NT2/D1 (cell line): ENCODE results near the gene ARPC5L.

Source experiments
- DNase-seq: peaks from one replicate; pipeline ENCODE4 v3.0.0-alpha.2; 2011; ENCODE audit warnings: low read depth, low spot score
- H3K27me3 ChIP-seq: 2 replicates; pipeline ENCODE4 v1.6.0; 2011; ENCODE audit warnings: mild to moderate bottlenecking; ENCODE audit not compliant: insufficient read length, insufficient read depth
- H3K36me3 ChIP-seq: 2 replicates; pipeline ENCODE4 v1.6.1; 2011; ENCODE audit warnings: mild to moderate bottlenecking, low read length, mixed read lengths; ENCODE audit not compliant: insufficient read depth, insufficient read length
- H3K4me1 ChIP-seq: 2 replicates; pipeline ENCODE4 v1.5.1; 2011; ENCODE audit not compliant: insufficient read depth, insufficient read length
- H3K4me3 ChIP-seq: 2 replicates; pipeline ENCODE4 v1.5.1; 2011; ENCODE audit warnings: low read depth; ENCODE audit not compliant: insufficient read length
- H3K9ac ChIP-seq: 2 replicates; pipeline ENCODE4 v1.6.0; 2011; ENCODE audit warnings: low read depth; ENCODE audit not compliant: insufficient read length
- H3K9me3 ChIP-seq: 2 replicates; pipeline ENCODE4 v1.5.1; 2011; ENCODE audit warnings: mild to moderate bottlenecking, low read length; ENCODE audit not compliant: insufficient read depth
- SUZ12 ChIP-seq: IDR thresholded peaks from 2 replicates; pipeline ENCODE4 v1.6.1; 2011; ENCODE audit not compliant: insufficient read length, insufficient read depth; ENCODE audit errors: extremely low read depth
- YY1 ChIP-seq: IDR thresholded peaks from 2 replicates; pipeline ENCODE4 v1.6.1; 2011; ENCODE audit not compliant: insufficient read length, insufficient read depth
- ZNF274 ChIP-seq: IDR thresholded peaks from 2 replicates; pipeline ENCODE4 v1.6.1; 2011; ENCODE audit warnings: mild to moderate bottlenecking, low read depth, low read length

The ARPC5L gene

DNA sequence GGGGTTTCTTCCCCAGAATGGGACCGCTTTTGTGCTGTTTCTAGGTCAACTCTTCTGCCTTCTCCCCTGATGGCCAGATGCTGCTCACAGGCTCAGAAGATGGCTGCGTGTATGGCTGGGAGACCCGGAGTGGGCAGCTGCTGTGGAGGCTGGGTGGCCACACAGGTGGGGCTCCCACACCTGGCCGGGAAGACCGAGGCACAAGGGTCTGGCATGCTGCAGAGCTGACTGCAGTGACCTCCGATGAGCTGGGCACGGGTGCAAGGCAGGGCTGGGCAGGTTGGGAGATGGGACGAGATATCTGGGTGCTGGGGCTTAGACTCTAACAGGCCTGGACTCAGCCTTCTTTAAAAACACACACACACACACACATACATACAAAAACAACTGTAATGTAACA lies 7.8 kb upstream of the ARPC5L start:
- no peaks in the 10 kb centered on the region for H3K9me3 ChIP-seq
- no peak for DNase-seq

DNA sequence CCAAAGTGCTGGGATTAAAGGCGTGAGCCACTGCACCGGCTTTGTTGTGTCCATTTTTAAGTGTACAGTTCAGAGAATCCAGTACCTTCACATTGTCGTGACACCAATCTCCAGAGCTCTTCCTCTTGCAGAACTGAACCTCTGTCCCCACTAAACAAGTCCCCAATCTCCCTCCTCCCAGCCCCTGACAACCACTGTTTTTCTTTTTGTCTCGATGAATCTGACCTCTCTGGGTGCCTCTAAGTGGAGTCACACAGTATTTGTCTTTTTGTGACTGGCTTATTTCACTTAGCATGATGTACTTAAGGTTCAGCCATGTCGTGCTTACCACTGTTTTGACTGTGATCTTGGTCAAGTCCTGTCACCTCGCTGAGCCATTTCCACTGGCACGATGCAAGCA lies 7.1 kb upstream of the ARPC5L start:
- H3K36me3 ChIP-seq: peaks cover 45% of the 10 kb centered on the region
- no peak overlapping the region for H3K9ac ChIP-seq
- DNase-seq: no peak
- no peaks in the 10 kb centered on the region for H3K27me3 ChIP-seq
- H3K9me3 ChIP-seq: no peaks in the 10 kb centered on the region
- TF ChIP-seq ZNF274: no peak
- no peak for TF ChIP-seq SUZ12
- no peak for TF ChIP-seq YY1
- H3K4me3 ChIP-seq: no peak overlapping the region
- peaks cover 31% of the 10 kb centered on the region for H3K4me1 ChIP-seq

More for the DNA sequence above, 7.8 kb upstream of the ARPC5L start:
- Histone ChIP-seq H3K4me1 (peaks cover 30% of the 10 kb centered on the region), H3K4me3 (no peak overlapping the region), H3K9ac (peak overlapping the region; percentile 12), H3K27me3 (no peaks in the 10 kb centered on the region), H3K36me3 (peaks cover 38% of the 10 kb centered on the region)
- TF ChIP-seq YY1 (no peak), SUZ12 (no peak), ZNF274 (no peak)

DNA sequence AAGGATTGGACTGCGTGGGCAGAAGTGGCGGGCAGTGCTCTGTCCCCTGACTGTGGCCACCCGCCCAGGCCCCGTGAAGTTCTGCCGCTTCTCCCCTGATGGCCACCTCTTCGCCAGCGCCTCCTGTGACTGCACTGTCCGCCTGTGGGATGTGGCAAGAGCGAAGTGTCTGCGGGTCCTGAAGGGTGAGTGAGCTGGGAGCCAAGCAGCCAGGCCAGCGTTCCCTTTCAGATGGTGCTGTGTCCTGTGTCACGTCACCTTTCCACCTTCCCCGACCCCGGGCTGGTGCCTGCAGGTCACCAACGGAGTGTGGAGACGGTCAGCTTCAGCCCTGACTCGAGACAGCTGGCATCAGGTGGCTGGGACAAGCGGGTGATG lies 6.4 kb upstream of the ARPC5L start:
- H3K36me3 ChIP-seq: peaks cover 52% of the 10 kb centered on the region
- H3K4me3 ChIP-seq: no peak overlapping the region
- no peak for DNase-seq
- no peaks in the 10 kb centered on the region for H3K9me3 ChIP-seq
- TF ChIP-seq YY1: no peak
- no peak for TF ChIP-seq ZNF274
- no peak for TF ChIP-seq SUZ12
- no peak overlapping the region for H3K9ac ChIP-seq
- no peaks in the 10 kb centered on the region for H3K27me3 ChIP-seq
- peaks cover 34% of the 10 kb centered on the region for H3K4me1 ChIP-seq

DNA sequence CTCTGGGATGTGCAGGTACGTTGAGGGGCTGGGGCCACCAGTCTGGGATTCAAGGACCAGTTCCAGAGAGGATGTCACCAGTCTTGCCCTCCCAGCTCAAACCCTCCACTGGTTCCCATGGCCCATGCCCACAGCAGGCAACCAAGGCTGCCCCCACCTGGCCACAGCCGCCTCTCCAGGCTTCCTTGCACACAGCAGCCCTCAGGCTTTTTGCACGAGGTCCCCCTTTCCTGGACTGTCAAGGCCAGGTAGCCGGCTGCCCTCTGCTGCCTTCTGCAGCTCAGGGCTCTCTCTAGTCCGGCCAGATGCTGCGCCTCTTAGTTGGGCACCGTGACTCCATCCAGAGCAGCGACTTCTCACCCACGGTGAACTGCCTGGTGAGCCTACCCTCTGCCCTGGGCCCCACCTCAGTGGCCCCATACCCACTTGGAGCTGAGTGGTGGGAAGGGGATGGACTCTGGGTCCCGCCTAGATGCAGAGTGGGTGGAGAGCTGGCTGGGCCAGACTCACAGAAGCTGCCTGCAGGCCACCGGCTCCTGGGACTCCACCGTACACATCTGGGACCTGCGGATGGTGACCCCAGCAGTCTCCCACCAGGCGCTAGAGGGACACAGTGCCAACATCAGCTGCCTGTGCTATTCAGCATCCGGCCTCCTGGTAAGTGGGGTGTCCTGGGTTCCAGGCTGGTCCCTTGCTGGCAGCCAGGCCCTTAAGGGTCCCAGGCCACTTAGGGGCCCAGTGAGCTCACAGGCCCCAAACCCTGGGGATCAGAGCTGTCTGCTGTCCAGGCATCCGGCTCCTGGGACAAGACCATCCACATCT lies 5.8 kb upstream of the ARPC5L start:
- Histone ChIP-seq H3K4me3 (no peak overlapping the region), H3K9ac (peak overlapping the region; percentile 33), H3K9me3 (no peaks in the 10 kb centered on the region), H3K27me3 (no peaks in the 10 kb centered on the region), H3K4me1 (peaks cover 35% of the 10 kb centered on the region), H3K36me3 (peaks cover 58% of the 10 kb centered on the region)
- TF ChIP-seq YY1 (no peak), ZNF274 (no peak), SUZ12 (no peak)
- no peak for DNase-seq

DNA sequence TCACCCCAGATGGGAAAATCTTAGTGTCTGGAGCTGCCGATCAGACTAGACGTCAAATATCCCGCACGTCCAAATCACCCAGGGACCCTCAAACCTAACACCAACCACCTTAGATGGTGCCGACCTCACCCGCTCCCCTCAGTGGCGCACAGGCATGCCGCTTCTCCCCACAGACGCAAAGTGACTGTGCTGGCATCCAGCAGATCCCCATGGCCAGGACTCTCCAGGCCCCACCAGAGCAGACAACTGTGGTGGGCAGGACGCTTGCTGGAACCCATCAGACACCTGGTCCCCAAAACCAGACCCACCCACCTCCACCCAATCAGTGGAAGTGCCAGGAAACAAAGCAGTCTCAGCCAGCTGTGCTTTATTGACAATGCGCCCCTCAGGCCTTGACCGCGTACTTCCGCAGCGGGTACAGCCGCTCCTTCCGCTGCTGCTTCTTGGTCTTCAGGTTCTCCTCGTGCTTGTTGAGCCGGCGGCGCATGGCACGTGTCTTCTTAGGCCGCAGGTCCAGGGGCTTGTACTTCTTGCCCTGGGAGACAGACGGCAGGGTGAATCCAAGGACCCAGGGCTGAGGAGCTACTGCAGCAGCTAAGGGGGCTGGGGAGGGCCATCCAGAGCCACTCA lies 4.3 kb upstream of the ARPC5L start:
- peaks cover 27% of the 10 kb centered on the region for H3K4me1 ChIP-seq
- no peak for DNase-seq
- H3K27me3 ChIP-seq: no peaks in the 10 kb centered on the region
- no peak overlapping the region for H3K4me3 ChIP-seq
- TF ChIP-seq YY1: no peak
- no peak for TF ChIP-seq SUZ12
- TF ChIP-seq ZNF274: no peak
- H3K9me3 ChIP-seq: no peaks in the 10 kb centered on the region
- peak overlapping the region; percentile 52 for H3K9ac ChIP-seq
- H3K36me3 ChIP-seq: peaks cover 63% of the 10 kb centered on the region

DNA sequence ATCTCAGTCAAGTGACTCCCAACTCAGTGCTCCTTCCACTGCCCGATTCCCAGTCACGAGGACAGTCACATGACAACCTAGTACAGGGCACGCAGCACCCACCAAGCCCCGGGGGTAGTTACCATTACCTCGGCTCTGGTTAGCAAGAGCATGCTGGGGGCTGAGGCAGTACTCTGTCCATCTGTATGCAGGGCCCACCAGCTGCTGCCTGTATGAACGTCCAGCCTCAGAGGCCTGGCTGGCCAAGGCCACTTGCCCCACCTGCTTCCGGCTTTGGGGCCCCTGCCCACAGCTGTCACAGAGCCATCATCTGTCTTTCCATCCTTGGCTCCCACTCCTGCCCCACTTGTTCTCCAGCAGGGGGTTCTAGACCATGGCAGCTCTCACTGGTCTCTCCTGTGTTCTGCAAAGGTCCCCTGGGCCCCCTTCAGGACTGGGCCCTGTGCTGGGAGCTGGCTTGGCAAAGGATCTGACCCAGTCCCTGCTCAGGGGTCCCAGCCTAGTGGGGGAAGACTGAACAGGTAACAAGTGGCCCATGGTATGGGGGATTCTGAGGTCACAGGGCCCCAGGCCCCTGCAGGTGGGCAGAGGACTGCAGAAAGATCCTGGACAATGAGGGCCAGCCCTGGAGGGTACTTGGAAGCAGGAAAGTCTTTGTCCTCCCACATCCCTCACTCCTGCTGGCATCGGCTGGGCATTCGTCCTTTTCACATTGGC lies 3.4 kb upstream of the ARPC5L start:
- H3K9ac ChIP-seq: peak overlapping the region; percentile 52
- H3K27me3 ChIP-seq: no peaks in the 10 kb centered on the region
- peaks cover 27% of the 10 kb centered on the region for H3K4me1 ChIP-seq
- H3K36me3 ChIP-seq: peaks cover 63% of the 10 kb centered on the region
- no peak for DNase-seq
- H3K9me3 ChIP-seq: no peaks in the 10 kb centered on the region
- no peak for TF ChIP-seq ZNF274
- TF ChIP-seq YY1: no peak
- TF ChIP-seq SUZ12: no peak
- H3K4me3 ChIP-seq: no peak overlapping the region
